SK-N-MC (cell line): ENCODE results near the gene ZNF428.

Experiments used
- EZH2 ChIP-seq: fragments of 200-600 bp; sonication (generic); IDR thresholded peaks from one replicate; pipeline ENCODE4 v1.6.1; 2017; ENCODE audit warnings: antibody characterized with exemption
- FOXP2 ChIP-seq: optimal IDR thresholded peaks from 2 replicates; pipeline ENCODE3; 2011; ENCODE audit warnings: mild to moderate bottlenecking, moderate library complexity; ENCODE audit not compliant: insufficient read depth; ENCODE audit errors: extremely low read length, control extremely low read depth
- POLR2AphosphoS5 ChIP-seq: IDR thresholded peaks from 2 replicates; pipeline ENCODE4 v1.6.1; 2012; ENCODE audit warnings: mild to moderate bottlenecking, low read depth, low read length, borderline replicate concordance

DNA sequence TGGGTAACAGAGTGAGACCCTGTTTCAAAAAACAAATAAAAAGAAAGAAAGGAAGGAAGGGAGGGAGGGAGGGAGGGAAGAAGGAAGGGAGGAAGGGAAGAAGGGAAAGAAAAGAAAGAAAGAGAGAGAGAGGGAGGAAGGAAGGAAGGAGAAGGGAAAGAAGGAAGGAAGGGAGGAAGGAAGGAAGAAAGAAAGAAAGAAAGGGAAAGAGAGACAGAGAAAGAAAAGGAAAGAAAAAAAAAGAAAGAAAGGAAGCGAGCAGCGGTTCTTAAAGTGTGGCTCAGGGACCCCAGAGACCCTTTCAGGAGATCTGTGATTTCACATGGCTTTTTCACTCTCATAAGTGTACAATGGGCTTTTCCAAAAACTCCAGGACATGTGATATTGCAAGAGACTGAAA is 30.1 kb upstream of the ZNF428 start:
- TF ChIP-seq POLR2AphosphoS5 (no peak), EZH2 (no peak), FOXP2 (no peak)
